Measurements from ENCODE around the gene KMT2B. TPM values are rescaled to one million over a fixed set of nuclear protein-coding genes. Genes with fewer than 3 reads are reported as not detected.

KMT2B gene
- total and polyA plus RNA-seq, 2 donors (not counting 1 experiment from before 2014, with no cell fraction given) = 85.6 to 96.9 TPM

DNA sequence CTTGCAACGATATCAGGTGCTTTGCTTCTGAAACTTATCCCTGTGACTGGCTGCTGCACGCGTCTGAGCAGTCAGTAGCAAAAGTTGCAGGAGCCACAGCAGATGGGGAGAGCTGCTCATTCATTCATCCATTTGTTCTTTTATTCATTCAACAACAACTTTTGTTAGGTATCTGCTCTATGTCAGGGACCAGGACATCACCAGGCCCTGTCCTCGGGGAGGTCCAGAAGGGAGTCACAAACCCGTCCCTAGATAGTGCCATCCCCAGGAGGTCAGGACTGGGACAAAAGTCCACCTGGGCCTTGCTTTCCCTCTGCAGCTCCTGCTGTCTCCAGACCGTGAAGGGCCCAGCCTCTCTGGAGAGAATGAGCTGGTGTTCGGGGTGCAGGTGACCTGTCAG lies 60.2 kb downstream of the KMT2B start:
- ChIA-PET CTCF (interaction anchor here (0.5 kb wide), 1 partner anchor 272 kb away, joined by 3 read pairs; no protein-coding TSS in a partner anchor), POLR2A (no interaction called here)
- Histone ChIP-seq H3K4me1 (ENCODE audit: control insufficient read depth in 2 of 2, insufficient read depth in 2 of 2, low read length in 2 of 2) (peaks cover 10 to 16% of the 10 kb centered on the region in 2 donors), H2AFZ (ENCODE audit: insufficient read depth, low read depth, low read length, poor library complexity, severe bottlenecking) (no peak overlapping the region), H3K9me3 (ENCODE audit: control extremely low read depth in 1 of 3, control insufficient read depth in 2 of 3, insufficient read depth in 1 of 3, low read length in 2 of 3) (no peaks in the 10 kb centered on the region), H3K9ac (ENCODE audit: low read length) (no peak overlapping the region), H3K4me2 (replicated peaks; ENCODE audit: low read depth, low read length, poor library complexity, severe bottlenecking) (no peak overlapping the region), H4K20me1 (ENCODE audit: control insufficient read depth, insufficient read depth, low read length, poor library complexity, severe bottlenecking) (no peaks in the 10 kb centered on the region), H3K27me3 (replicated peaks in 1 of 4; ENCODE audit: control extremely low read depth in 1 of 4, control insufficient read depth in 3 of 4, insufficient read depth in 4 of 4, low read length in 3 of 4) (no peaks in the 10 kb centered on the region), H3K79me2 (ENCODE audit: control insufficient read depth, insufficient read depth, low read length) (peaks cover 4% of the 10 kb centered on the region), H3K27ac (ENCODE audit: low read length in 2 of 2) (no peak overlapping the region), H3K4me3 (ENCODE audit: control extremely low read depth in 1 of 5, extremely low read depth in 1 of 5, insufficient read depth in 1 of 5, low read depth in 2 of 5, low read length in 4 of 5) (no peak overlapping the region), H3K36me3 (replicated peaks in 1 of 2; ENCODE audit: control extremely low read depth in 1 of 2, control insufficient read depth in 1 of 2, extremely low read depth in 1 of 2, insufficient read depth in 2 of 2, low read length in 1 of 2) (peaks cover 0 to 5% of the 10 kb centered on the region in 2 experiments)
- WGBS (ENCODE audit: insufficient coverage) = 82% methylated on average over 7 of the region's 7 CpGs
- Mint-ChIP-seq H3K27ac (no peak overlapping the region), H3K9me3 (ENCODE audit: insufficient read depth) (no peaks in the 10 kb centered on the region), H3K4me3 (peak overlapping the region; percentile 37), H3K4me1 (peaks cover 10% of the 10 kb centered on the region), H3K27me3 (no peaks in the 10 kb centered on the region)
- intact Hi-C loops (cut with micrococcal nuclease) = no loop called here
- TF ChIP-seq, protein P1, sequence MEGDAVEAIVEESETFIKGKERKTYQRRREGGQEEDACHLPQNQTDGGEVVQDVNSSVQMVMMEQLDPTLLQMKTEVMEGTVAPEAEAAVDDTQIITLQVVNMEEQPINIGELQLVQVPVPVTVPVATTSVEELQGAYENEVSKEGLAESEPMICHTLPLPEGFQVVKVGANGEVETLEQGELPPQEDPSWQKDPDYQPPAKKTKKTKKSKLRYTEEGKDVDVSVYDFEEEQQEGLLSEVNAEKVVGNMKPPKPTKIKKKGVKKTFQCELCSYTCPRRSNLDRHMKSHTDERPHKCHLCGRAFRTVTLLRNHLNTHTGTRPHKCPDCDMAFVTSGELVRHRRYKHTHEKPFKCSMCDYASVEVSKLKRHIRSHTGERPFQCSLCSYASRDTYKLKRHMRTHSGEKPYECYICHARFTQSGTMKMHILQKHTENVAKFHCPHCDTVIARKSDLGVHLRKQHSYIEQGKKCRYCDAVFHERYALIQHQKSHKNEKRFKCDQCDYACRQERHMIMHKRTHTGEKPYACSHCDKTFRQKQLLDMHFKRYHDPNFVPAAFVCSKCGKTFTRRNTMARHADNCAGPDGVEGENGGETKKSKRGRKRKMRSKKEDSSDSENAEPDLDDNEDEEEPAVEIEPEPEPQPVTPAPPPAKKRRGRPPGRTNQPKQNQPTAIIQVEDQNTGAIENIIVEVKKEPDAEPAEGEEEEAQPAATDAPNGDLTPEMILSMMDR (IDR thresholded peaks at IDR 0.05) = no peak
- TF ChIP-seq EZH2 (IDR thresholded peaks at IDR 0.05; ENCODE audit: borderline replicate concordance, insufficient read depth, low read depth, low read length, poor library complexity, severe bottlenecking) = no peak
- ATAC-seq (ENCODE audit: low read depth) (no peak), DNase-seq (no peak)

DNA sequence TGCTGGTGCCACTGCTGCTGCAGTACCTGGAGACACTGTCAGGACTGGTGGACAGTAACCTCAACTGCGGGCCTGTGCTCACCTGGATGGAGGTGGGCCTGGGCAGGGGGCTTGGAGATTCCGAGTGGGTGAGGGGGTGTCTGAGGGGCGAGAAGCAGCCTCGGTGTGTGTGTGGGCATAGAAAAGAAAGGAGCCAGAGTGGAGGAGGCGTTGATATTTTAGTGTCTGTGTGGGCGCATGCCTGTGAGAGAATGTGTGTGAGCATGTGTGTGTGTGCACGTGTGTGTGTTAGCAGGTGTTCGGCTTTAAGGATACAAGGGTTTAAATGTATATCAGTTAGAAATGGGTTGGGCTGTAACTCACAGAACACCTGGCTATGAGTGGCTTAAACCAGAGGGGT lies 61.2 kb downstream of the KMT2B start:
- intact Hi-C loops (cut with micrococcal nuclease) = no loop called here

More for the DNA sequence above, 61.2 kb downstream of the KMT2B start:
- peaks cover 10% of the 10 kb centered on the region for H3K4me1 Mint-ChIP-seq
- Histone ChIP-seq H3K27ac (ENCODE audit: low read length in 2 of 2) (no peak overlapping the region), H4K20me1 (ENCODE audit: control insufficient read depth, insufficient read depth, low read length, poor library complexity, severe bottlenecking) (no peaks in the 10 kb centered on the region), H3K79me2 (ENCODE audit: control insufficient read depth, insufficient read depth, low read length) (peaks cover 4% of the 10 kb centered on the region), H3K36me3 (replicated peaks in 1 of 2; ENCODE audit: control extremely low read depth in 1 of 2, control insufficient read depth in 1 of 2, extremely low read depth in 1 of 2, insufficient read depth in 2 of 2, low read length in 1 of 2) (peaks cover 0 to 5% of the 10 kb centered on the region in 2 experiments), H3K27me3 (replicated peaks in 1 of 4; ENCODE audit: control extremely low read depth in 1 of 4, control insufficient read depth in 3 of 4, insufficient read depth in 4 of 4, low read length in 3 of 4) (no peaks in the 10 kb centered on the region), H3K4me3 (ENCODE audit: control extremely low read depth in 1 of 5, extremely low read depth in 1 of 5, insufficient read depth in 1 of 5, low read depth in 2 of 5, low read length in 4 of 5) (no peak overlapping the region), H3K4me2 (replicated peaks; ENCODE audit: low read depth, low read length, poor library complexity, severe bottlenecking) (no peak overlapping the region), H3K9ac (ENCODE audit: low read length) (no peak overlapping the region), H2AFZ (ENCODE audit: insufficient read depth, low read depth, low read length, poor library complexity, severe bottlenecking) (no peak overlapping the region), H3K4me1 (ENCODE audit: control insufficient read depth in 2 of 2, insufficient read depth in 2 of 2, low read length in 2 of 2) (peaks cover 10 to 16% of the 10 kb centered on the region in 2 donors), H3K9me3 (ENCODE audit: control extremely low read depth in 1 of 3, control insufficient read depth in 2 of 3, insufficient read depth in 1 of 3, low read length in 2 of 3) (no peaks in the 10 kb centered on the region)
- no peaks in the 10 kb centered on the region for H3K27me3 Mint-ChIP-seq
- DNase-seq (no peak), ATAC-seq (ENCODE audit: low read depth) (no peak)
- TF ChIP-seq EZH2 (IDR thresholded peaks at IDR 0.05; ENCODE audit: borderline replicate concordance, insufficient read depth, low read depth, low read length, poor library complexity, severe bottlenecking) = no peak
- TF ChIP-seq, protein P1 (IDR thresholded peaks at IDR 0.05) = no peak
- ChIA-PET CTCF (no interaction called here), POLR2A (no interaction called here)
- H3K4me3 Mint-ChIP-seq = no peak overlapping the region
- H3K9me3 Mint-ChIP-seq (ENCODE audit: insufficient read depth) = no peaks in the 10 kb centered on the region
- H3K27ac Mint-ChIP-seq = no peak overlapping the region
- WGBS (ENCODE audit: insufficient coverage) = 99% methylated on average over 8 of the region's 8 CpGs
